ENCODE measurements around the gene LRRTM3.

LRRTM3 gene

GRCh38 chr10:67119651-67120050 is 193.8 kb downstream of the LRRTM3 start:
- 100% methylated on average over 1 of the region's 1 CpG for WGBS
- Histone ChIP-seq H3K27me3 (ENCODE audit: insufficient read depth, low read length) (no peaks in the 10 kb centered on the region), H3K4me1 (ENCODE audit: insufficient read depth, low read length) (peaks cover 5% of the 10 kb centered on the region; the same call in 1 of the 2 replicates), H3K36me3 (ENCODE audit: insufficient read depth, low read length) (no peaks in the 10 kb centered on the region), H3K9ac (ENCODE audit: low read depth, low read length) (no peak overlapping the region), H3K4me3 (ENCODE audit: low read length) (no peak overlapping the region), H3K27ac (ENCODE audit: low read depth, low read length) (no peak overlapping the region), H3K9me3 (ENCODE audit: insufficient read depth, low read depth, low read length) (no peaks in the 10 kb centered on the region)

DNA sequence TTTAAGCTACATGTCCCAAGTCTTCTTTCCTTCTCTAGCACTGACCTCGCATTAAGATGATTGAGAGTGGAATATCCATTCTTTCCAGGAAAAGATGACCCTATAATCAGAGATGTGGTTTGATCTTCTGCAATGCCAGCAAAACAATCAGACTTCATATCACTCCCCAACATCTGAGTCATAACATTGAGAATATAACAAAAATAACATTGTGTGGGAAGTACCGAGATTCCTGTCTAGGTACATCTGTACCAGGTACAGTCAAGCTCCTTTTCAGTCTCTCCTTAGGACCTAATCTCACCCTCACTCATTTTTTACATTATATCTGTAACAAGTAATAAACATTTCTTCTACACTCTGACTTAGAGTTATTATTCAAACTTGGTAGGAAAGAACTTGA is 201.6 kb downstream of the LRRTM3 start:
- no peaks in the 10 kb centered on the region for H3K36me3 ChIP-seq (ENCODE audit: insufficient read depth, low read length)
- no peak overlapping the region for H3K27ac ChIP-seq (ENCODE audit: low read depth, low read length)
- no peak overlapping the region for H3K9ac ChIP-seq (ENCODE audit: low read depth, low read length)
- no peaks in the 10 kb centered on the region for H3K4me1 ChIP-seq (ENCODE audit: insufficient read depth, low read length)
- H3K27me3 ChIP-seq (ENCODE audit: insufficient read depth, low read length) = no peaks in the 10 kb centered on the region
- H3K9me3 ChIP-seq (ENCODE audit: insufficient read depth, low read depth, low read length) = no peaks in the 10 kb centered on the region
- WGBS = 94% methylated on average over 1 of the region's 2 CpGs
- no peak overlapping the region for H3K4me3 ChIP-seq (ENCODE audit: low read length)

GRCh38 chr10:67140641-67141040 is 214.8 kb downstream of the LRRTM3 start:
- Histone ChIP-seq H3K4me1 (ENCODE audit: insufficient read depth, low read length) (peaks cover 14% of the 10 kb centered on the region), H3K36me3 (ENCODE audit: insufficient read depth, low read length) (no peaks in the 10 kb centered on the region), H3K9me3 (ENCODE audit: insufficient read depth, low read depth, low read length) (no peaks in the 10 kb centered on the region), H3K27me3 (ENCODE audit: insufficient read depth, low read length) (no peaks in the 10 kb centered on the region), H3K4me3 (ENCODE audit: low read length) (no peak overlapping the region), H3K9ac (ENCODE audit: low read depth, low read length) (no peak overlapping the region), H3K27ac (ENCODE audit: low read depth, low read length) (no peak overlapping the region)
- 36% methylated on average over 2 of the region's 2 CpGs for WGBS

GRCh38 chr10:67141300-67141699 is 215.5 kb downstream of the LRRTM3 start:
- Histone ChIP-seq H3K4me3 (ENCODE audit: low read length) (no peak overlapping the region), H3K9ac (ENCODE audit: low read depth, low read length) (no peak overlapping the region), H3K36me3 (ENCODE audit: insufficient read depth, low read length) (no peaks in the 10 kb centered on the region), H3K27ac (ENCODE audit: low read depth, low read length) (no peak overlapping the region), H3K4me1 (ENCODE audit: insufficient read depth, low read length) (peaks cover 14% of the 10 kb centered on the region), H3K9me3 (ENCODE audit: insufficient read depth, low read depth, low read length) (no peaks in the 10 kb centered on the region), H3K27me3 (ENCODE audit: insufficient read depth, low read length) (no peaks in the 10 kb centered on the region)
- 92% methylated on average over 6 of the region's 6 CpGs for WGBS

DNA sequence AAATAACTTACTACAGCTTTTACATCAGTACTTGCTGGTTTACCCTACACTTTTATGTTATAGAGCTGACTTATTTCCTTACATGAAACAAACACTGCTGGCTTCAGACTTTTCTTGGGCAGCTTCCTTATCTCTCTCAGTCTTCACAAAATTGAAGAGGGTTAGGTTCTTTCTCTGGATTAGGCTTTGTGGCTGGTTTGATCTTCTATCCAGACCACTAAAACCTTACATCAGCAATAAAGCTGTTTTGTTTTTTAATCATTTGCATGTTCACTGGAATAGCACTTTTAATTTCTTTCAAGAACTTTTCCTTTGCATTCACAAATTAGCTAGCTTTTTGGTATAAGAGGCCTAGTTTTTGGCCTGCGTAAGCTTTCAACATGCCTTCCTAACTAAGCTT is 218.7 kb downstream of the LRRTM3 start:
- WGBS = 100% methylated on average over 1 of the region's 1 CpG
- no peak overlapping the region for H3K9ac ChIP-seq (ENCODE audit: low read depth, low read length)
- peaks cover 14% of the 10 kb centered on the region for H3K4me1 ChIP-seq (ENCODE audit: insufficient read depth, low read length)
- H3K9me3 ChIP-seq (ENCODE audit: insufficient read depth, low read depth, low read length) = no peaks in the 10 kb centered on the region
- no peaks in the 10 kb centered on the region for H3K36me3 ChIP-seq (ENCODE audit: insufficient read depth, low read length)
- no peak overlapping the region for H3K4me3 ChIP-seq (ENCODE audit: low read length)
- no peaks in the 10 kb centered on the region for H3K27me3 ChIP-seq (ENCODE audit: insufficient read depth, low read length)
- H3K27ac ChIP-seq (ENCODE audit: low read depth, low read length) = no peak overlapping the region

All from HUES64 (cell line).